ENCODE results near the gene TAF4.

DNA sequence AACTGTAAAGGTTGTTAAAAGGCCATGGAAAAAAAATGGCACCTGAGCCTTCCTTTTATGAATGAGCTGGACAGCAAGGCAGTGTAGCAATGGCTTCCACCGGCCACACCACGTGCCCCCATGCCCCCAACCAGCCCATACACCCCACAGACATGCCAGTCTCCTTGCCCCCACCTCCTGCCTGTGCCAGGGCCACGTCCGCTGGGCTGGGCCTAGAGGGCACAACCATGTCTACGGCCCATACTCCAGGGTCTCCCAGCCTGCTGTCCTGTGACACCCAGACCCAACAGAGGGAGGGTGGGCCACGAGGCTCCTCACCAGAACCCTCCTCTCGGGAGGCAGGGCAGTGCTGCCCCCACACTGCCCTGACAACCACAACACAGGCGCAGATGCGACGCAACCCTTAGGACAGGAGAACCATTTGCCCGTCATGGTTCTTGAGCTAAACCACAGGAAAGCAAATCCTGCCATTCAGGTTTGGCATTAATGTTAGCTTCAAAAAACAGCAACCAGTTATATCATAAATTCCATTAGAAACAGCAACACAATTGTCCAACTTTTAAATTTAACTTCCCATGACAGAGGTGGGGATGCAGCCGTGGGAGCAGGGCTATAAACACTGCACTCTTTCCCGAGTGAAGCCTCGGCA lies 50.7 kb downstream of the TAF4 start:
- TF ChIP-seq, protein P1, sequence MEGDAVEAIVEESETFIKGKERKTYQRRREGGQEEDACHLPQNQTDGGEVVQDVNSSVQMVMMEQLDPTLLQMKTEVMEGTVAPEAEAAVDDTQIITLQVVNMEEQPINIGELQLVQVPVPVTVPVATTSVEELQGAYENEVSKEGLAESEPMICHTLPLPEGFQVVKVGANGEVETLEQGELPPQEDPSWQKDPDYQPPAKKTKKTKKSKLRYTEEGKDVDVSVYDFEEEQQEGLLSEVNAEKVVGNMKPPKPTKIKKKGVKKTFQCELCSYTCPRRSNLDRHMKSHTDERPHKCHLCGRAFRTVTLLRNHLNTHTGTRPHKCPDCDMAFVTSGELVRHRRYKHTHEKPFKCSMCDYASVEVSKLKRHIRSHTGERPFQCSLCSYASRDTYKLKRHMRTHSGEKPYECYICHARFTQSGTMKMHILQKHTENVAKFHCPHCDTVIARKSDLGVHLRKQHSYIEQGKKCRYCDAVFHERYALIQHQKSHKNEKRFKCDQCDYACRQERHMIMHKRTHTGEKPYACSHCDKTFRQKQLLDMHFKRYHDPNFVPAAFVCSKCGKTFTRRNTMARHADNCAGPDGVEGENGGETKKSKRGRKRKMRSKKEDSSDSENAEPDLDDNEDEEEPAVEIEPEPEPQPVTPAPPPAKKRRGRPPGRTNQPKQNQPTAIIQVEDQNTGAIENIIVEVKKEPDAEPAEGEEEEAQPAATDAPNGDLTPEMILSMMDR (IDR thresholded peaks at IDR 0.05; ENCODE audit: insufficient read depth, low read length, poor library complexity, severe bottlenecking), result no peak
- TF ChIP-seq EZH2phosphoT487 (conservative IDR thresholded peaks at IDR 0.05; ENCODE audit: low read length), result no peak
